GM18517 (cell line): Measurements from ENCODE around the gene MMP15.

Experiments
- ATAC-seq: cut with Tn5 transposase; IDR thresholded peaks from one replicate; pipeline ENCODE4 v1.9.1; 2021; ENCODE audit warnings: mild to moderate bottlenecking, moderate library complexity; ENCODE audit not compliant: unreplicated experiment

Gene MMP15

GRCh38 chr16:58034774-58035173, 9.2 kb downstream of the MMP15 start:
- no peak for ATAC-seq

DNA sequence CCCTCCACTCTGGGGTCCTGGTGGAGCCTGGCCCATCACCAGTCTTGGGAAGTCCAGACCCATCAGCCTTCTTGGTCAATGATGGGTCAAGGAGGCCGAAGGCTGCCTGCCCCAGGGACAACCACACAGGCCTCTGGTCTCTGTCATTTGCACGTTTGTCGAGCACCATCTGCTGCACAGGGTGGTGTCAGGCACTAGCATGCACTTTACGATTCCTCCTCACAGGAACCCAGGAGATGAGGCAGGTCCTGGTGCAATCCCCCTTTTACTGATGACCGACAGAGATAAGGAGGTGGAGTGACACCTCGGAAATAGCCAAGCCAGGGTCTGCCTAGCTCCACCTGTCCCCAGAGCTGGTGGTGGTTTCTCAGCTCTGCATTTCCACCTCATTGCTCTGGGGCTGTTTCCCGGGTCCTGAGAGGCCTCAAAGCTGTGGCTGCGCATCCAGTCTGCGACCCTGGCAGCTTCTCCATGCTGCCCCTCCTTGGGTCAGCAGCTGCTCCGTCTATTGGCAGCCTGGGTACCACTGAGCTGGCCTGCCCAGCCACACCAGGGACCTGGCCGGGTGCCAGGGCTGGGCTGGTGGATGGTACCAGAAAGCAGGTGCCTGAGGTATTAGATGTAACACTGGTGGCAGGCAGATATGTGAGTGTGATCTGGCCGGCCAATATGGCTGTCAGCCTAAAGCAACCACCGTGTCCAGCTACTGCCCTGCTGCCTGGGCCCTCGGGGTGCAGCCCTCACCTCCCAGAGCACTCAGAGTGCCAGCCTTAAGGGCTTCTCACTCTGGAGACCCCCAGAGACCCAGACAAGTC, 10.0 kb downstream of the MMP15 start:
- ATAC-seq = no peak

- ATAC-seq = no peak
Measured at GRCh38 chr16:58036943-58037342, 11.4 kb downstream of the MMP15 start.

GRCh38 chr16:58037365-58038057, 12.0 kb downstream of the MMP15 start:
- no peak for ATAC-seq

DNA sequence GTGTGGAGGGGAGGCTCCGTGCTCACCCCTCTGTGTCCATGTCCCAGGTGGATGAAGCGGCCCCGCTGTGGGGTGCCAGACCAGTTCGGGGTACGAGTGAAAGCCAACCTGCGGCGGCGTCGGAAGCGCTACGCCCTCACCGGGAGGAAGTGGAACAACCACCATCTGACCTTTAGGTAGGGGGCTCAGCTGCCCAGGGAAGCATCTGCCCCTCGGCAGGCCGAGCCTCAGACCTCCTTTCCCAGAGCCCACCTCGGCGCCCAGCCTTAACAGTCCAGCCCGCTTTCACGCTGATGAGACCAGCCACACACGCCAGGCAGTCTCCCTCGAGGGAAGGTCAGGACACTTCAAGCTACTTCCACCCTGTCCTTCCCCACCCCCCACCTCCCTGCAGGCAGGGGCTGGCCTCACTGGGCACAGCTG, 12.7 kb downstream of the MMP15 start:
- ATAC-seq = no peak

DNA sequence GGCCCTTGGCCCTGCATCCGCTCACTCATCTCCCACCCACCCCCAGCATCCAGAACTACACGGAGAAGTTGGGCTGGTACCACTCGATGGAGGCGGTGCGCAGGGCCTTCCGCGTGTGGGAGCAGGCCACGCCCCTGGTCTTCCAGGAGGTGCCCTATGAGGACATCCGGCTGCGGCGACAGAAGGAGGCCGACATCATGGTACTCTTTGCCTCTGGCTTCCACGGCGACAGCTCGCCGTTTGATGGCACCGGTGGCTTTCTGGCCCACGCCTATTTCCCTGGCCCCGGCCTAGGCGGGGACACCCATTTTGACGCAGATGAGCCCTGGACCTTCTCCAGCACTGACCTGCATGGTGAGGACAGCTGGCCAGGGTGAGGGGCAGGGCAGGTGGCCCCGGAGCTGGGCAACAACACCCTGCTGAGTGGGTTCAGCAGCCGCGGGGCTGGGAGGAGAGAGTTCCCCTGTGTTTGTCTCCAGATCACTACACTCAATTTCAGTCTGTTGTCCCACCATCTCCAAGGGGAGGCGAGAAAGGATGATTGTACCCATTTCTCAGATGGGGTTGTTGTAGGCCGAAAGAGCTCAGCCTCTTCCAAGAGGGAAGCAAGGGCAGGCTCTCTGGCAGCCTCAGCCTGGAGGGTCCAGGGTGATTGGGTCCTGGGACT, 14.4 kb downstream of the MMP15 start:
- no peak for ATAC-seq

DNA sequence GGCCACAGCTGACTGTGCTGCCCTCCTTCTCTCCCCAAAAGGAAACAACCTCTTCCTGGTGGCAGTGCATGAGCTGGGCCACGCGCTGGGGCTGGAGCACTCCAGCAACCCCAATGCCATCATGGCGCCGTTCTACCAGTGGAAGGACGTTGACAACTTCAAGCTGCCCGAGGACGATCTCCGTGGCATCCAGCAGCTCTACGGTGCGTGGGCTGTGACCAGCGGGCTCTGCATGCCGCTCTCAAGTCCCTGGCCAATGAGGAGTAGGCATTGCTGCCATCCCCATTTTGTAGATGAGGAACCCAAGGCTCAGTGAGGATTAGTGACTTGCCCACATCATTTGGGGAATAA, 14.9 kb downstream of the MMP15 start:
- ATAC-seq = no peak

GRCh38 chr16:58040945-58041627, 15.5 kb downstream of the MMP15 start:
- no peak for ATAC-seq

DNA sequence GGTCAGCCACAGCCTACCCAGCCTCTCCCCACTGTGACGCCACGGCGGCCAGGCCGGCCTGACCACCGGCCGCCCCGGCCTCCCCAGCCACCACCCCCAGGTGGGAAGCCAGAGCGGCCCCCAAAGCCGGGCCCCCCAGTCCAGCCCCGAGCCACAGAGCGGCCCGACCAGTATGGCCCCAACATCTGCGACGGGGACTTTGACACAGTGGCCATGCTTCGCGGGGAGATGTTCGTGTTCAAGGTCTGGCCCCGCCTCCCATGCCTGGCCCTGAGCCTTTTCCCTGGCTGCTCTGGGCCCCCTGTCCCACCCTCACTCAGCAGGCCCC, 16.0 kb downstream of the MMP15 start:
- no peak for ATAC-seq

- no peak for ATAC-seq
Measured at GRCh38 chr16:58042001-58042885, 16.7 kb downstream of the MMP15 start.

GRCh38 chr16:58042886-58043515, 17.4 kb downstream of the MMP15 start:
- ATAC-seq = no peak

DNA sequence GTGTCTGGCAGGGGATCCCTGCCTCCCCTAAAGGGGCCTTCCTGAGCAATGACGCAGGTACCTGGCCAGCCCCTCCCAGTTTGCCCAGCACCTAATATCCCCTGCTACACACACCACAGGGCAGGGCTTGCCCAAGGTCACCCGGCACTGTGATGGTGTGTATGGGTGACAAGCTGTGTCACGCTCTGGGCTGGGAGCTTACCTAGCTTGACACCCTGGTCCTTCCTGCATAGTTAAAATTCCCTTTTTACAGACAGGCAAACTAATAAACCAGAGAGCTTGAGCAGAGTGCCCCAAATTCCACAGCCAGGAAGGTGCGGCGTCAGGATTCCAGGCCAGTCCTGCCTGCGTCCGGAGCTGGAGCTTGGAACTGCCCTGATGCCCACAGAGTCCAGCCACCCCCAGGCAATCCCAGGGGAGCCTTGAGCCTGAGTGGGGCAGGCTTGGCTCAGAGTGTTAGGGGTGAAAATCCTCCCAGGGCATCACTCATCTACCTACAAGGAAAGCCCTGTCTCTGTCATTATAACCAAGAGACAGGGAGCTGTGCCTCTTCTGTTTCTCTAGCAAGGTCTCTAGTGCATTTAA, 18.1 kb downstream of the MMP15 start:
- no peak for ATAC-seq

- ATAC-seq = no peak
Measured at GRCh38 chr16:58044266-58045019, 18.9 kb downstream of the MMP15 start.

- no peak for ATAC-seq
Measured at GRCh38 chr16:58045096-58045495, 19.5 kb downstream of the MMP15 start.

DNA sequence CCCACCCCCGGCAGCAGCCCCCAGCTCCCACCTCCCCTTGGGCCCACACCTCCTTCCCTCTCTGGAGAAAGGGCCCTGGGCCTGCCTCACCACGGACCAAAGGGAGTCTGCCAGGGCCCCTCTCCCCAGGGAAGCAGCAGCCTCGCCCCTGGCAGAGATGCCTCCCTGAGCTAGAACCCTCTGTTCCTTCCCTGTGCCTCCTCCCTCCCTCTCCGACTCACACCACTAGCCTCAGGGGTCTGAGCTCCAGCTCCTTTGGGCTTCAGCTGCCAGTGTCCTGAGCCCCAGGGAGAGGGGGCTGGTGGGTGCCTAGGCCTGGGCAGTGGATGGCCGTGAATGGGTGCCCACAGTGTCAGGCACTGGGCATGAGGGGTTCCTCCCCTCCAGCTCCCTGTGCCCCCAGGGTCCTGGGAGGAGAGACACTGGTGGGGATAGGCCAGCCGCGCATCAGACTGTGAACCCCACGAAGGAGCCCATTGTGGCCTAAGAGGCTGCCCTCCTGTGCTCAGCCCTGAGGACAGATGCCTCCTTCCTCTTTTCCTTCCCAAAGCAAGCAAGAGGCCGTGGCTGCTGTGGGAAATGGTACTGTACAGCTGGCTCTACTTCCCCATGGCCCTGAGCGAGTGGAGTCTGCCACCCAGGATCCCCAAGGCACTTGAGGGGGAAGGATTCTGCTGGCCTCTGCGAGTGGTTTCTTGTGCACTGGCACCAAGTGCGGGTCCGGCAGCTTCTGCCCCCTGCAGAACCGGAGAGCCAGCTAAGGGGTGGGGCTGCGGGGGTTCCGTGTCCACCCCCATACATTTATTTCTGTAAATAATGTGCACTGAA, 20.7 kb downstream of the MMP15 start:
- no peak for ATAC-seq

- no peak for ATAC-seq
Measured at GRCh38 chr16:58046936-58047335, 21.4 kb downstream of the MMP15 start.

- ATAC-seq = no peak
Measured at GRCh38 chr16:58047557-58048348, 22.2 kb downstream of the MMP15 start.
